H1 (cell line): Measurements from ENCODE around the gene SGMS2. TPM values are rescaled to one million over a fixed set of nuclear protein-coding genes. Genes with fewer than 3 reads are reported as not detected.

Experiments used
- CTCF ChIA-PET: fragments of 300-600 bp; sonication (Branson Sonifier 250); formaldehyde crosslinking; loops from one replicate; lab custom pipeline; 2021; ENCODE audit not compliant: partially characterized antibody; lab: Charles Lee
- POLR2A ChIA-PET: fragments of 300-600 bp; sonication (Branson Sonifier 250); formaldehyde crosslinking; loops from one replicate; lab custom pipeline; 2021; ENCODE audit warnings: inconsistent platforms; ENCODE audit not compliant: partially characterized antibody; lab: Charles Lee
- DNase-seq, 2 experiments: peaks; one replicate each; pipeline versions ENCODE4 v3.0.0 to v3.0.0-alpha.2; 2010 to 2022; ENCODE audit warnings: low spot score in 2 of 2, low read depth in 1 of 2, mixed read lengths in 1 of 2
- FAIRE-seq: peaks from 2 replicates; lab custom pipeline; 2011; peaks lifted over from hg19 to GRCh38; lab: Jason Lieb, UNC
- H2AFZ ChIP-seq: 2 replicates; pipeline ENCODE4 v1.8.1; 2012; ENCODE audit warnings: low read length, inconsistent platforms
- H2AK5ac ChIP-seq: 2 replicates; pipeline ENCODE4 v1.6.1; 2013; ENCODE audit warnings: low read depth, low read length
- H2BK120ac ChIP-seq: replicated peaks from 2 replicates; pipeline ENCODE3; 2013; ENCODE audit warnings: low read depth, low read length, inconsistent platforms
- H2BK12ac ChIP-seq: 2 replicates; pipeline ENCODE4 v1.6.1; 2013; ENCODE audit warnings: low read depth, low read length
- H2BK15ac ChIP-seq: 2 replicates; pipeline ENCODE4 v1.6.1; 2013; ENCODE audit warnings: low read length
- H2BK20ac ChIP-seq: 2 replicates; pipeline ENCODE4 v1.6.1; 2013; ENCODE audit warnings: low read length
- H2BK5ac ChIP-seq: 2 replicates; pipeline ENCODE4 v1.6.1; 2013; ENCODE audit warnings: low read depth, low read length
- H3K14ac ChIP-seq: 2 replicates; pipeline ENCODE4 v1.6.1; 2013; ENCODE audit warnings: inconsistent platforms; ENCODE audit not compliant: insufficient read length
- H3K18ac ChIP-seq: 2 replicates; pipeline ENCODE4 v1.6.1; 2013; ENCODE audit warnings: low read length; ENCODE audit errors: extremely low read depth
- H3K23ac ChIP-seq: 2 replicates; pipeline ENCODE4 v1.6.1; 2013; ENCODE audit warnings: inconsistent platforms; ENCODE audit not compliant: insufficient read length
- H3K23me2 ChIP-seq: 2 replicates; pipeline ENCODE4 v1.6.1; 2013; ENCODE audit warnings: low read depth, low read length
- H3K27ac ChIP-seq: 2 replicates; pipeline ENCODE4 v1.6.1; 2011; ENCODE audit warnings: low read depth, low read length, inconsistent platforms
- H3K27me3 ChIP-seq, 4 experiments: replicated peaks in 1 of 4; 1 replicate in 1 of 4; 2 replicates in 3 of 4; pipeline versions ENCODE4 v1.6.1 to v1.8.1; 2011 to 2013; ENCODE audit warnings: low read length in 3 of 4, mild to moderate bottlenecking in 3 of 4, inconsistent platforms in 2 of 4, mixed read lengths in 2 of 4, moderate library complexity in 1 of 4; ENCODE audit not compliant: control insufficient read depth in 3 of 4, insufficient read depth in 3 of 4; ENCODE audit errors: extremely low read depth in 1 of 4
- H3K36me3 ChIP-seq, 4 experiments: 2 replicates each; pipeline versions ENCODE4 v1.6.1 to v1.8.1; 2011 to 2013; ENCODE audit warnings: mild to moderate bottlenecking in 4 of 4, low read length in 3 of 4, moderate library complexity in 2 of 4, control low read depth in 1 of 4, inconsistent platforms in 1 of 4; ENCODE audit not compliant: insufficient read depth in 4 of 4, control insufficient read depth in 2 of 4
- H3K4ac ChIP-seq: replicated peaks from 2 replicates; pipeline ENCODE3; 2013; ENCODE audit warnings: low read length, low read depth, mixed read lengths, inconsistent platforms; ENCODE audit not compliant: insufficient read length
- H3K4me1 ChIP-seq, 4 experiments: replicated peaks in 1 of 4; 1 replicate in 1 of 4; 2 replicates in 3 of 4; pipeline versions ENCODE4 v1.6.1 to v1.8.1; 2011 to 2013; ENCODE audit warnings: low read length in 3 of 4, inconsistent platforms in 2 of 4, mixed read lengths in 1 of 4; ENCODE audit not compliant: insufficient read depth in 4 of 4, control insufficient read depth in 3 of 4
- H3K4me2 ChIP-seq, 2 experiments: 2 replicates each; pipeline versions ENCODE4 v1.6.1 to v1.8.1; 2011 to 2013; ENCODE audit warnings: low read depth in 2 of 2, low read length in 2 of 2, control low read depth in 1 of 2, inconsistent platforms in 1 of 2, mild to moderate bottlenecking in 1 of 2; ENCODE audit not compliant: insufficient read depth in 1 of 2
- H3K4me3 ChIP-seq, 4 experiments: fragments of 200-600, 300-600 bp in 1 of 4; sonication (generic), shearing (Covaris generic), sonication (Bioruptor Twin) in 1 of 4; 2 replicates each; pipeline versions ENCODE4 v1.5.1 to v1.8.1; 2011 to 2016; ENCODE audit warnings: low read length in 4 of 4, low read depth in 3 of 4, control low read depth in 2 of 4, inconsistent platforms in 2 of 4, mild to moderate bottlenecking in 2 of 4, mixed read lengths in 1 of 4, moderate library complexity in 1 of 4; ENCODE audit not compliant: insufficient read depth in 2 of 4; ENCODE audit errors: extremely low read depth in 1 of 4
- H3K56ac ChIP-seq: replicated peaks from 2 replicates; pipeline ENCODE3; 2013; ENCODE audit warnings: low read depth, mild to moderate bottlenecking, mixed read lengths, low read length, inconsistent platforms; ENCODE audit not compliant: insufficient read length
- H3K79me1 ChIP-seq: 2 replicates; pipeline ENCODE4 v1.6.1; 2013; ENCODE audit warnings: low read depth, low read length, control low read depth
- H3K79me2 ChIP-seq, 2 experiments: 2 replicates each; pipeline versions ENCODE4 v1.6.1 to v1.8.1; 2012 to 2013; ENCODE audit warnings: low read length in 2 of 2, mild to moderate bottlenecking in 2 of 2, inconsistent platforms in 1 of 2; ENCODE audit not compliant: insufficient read depth in 2 of 2, control insufficient read depth in 1 of 2
- H3K9ac ChIP-seq, 4 experiments: replicated peaks in 1 of 4; 1 replicate in 1 of 4; 2 replicates in 3 of 4; pipeline versions ENCODE4 v1.6.1 to v1.8.1; 2011 to 2013; ENCODE audit warnings: low read depth in 3 of 4, low read length in 3 of 4, control low read depth in 2 of 4, mild to moderate bottlenecking in 2 of 4, moderate library complexity in 2 of 4, inconsistent platforms in 1 of 4; ENCODE audit errors: extremely low read depth in 1 of 4
- H3K9me3 ChIP-seq, 2 experiments: 2 replicates each; pipeline versions ENCODE4 v1.6.1 to v1.8.1; 2012 to 2013; ENCODE audit warnings: mild to moderate bottlenecking in 2 of 2, moderate library complexity in 2 of 2, control low read depth in 1 of 2, inconsistent platforms in 1 of 2, low read depth in 1 of 2, low read length in 1 of 2, mixed read lengths in 1 of 2; ENCODE audit not compliant: insufficient read depth in 2 of 2
- H4K20me1 ChIP-seq, 2 experiments: replicated peaks in 1 of 2; 2 replicates each; pipeline versions ENCODE3 to v1.8.1; 2011 to 2013; ENCODE audit warnings: inconsistent platforms in 2 of 2, low read length in 2 of 2, mild to moderate bottlenecking in 1 of 2; ENCODE audit not compliant: insufficient read depth in 2 of 2, control insufficient read depth in 1 of 2
- H4K5ac ChIP-seq: 2 replicates; pipeline ENCODE4 v1.6.1; 2013; ENCODE audit warnings: low read length, low read depth, mixed read lengths, inconsistent platforms; ENCODE audit not compliant: insufficient read length
- H4K8ac ChIP-seq: 2 replicates; pipeline ENCODE4 v1.8.0; 2013; ENCODE audit warnings: mild to moderate bottlenecking, moderate library complexity, low read length, inconsistent platforms; ENCODE audit not compliant: insufficient read depth; ENCODE audit errors: extremely low read depth
- H4K91ac ChIP-seq: replicated peaks from 2 replicates; pipeline ENCODE3; 2013; ENCODE audit warnings: low read length, mixed read lengths, inconsistent platforms; ENCODE audit not compliant: insufficient read length
- ATF3 ChIP-seq: IDR thresholded peaks from 2 replicates; pipeline ENCODE4 v1.6.1; 2011; ENCODE audit warnings: low read depth, mild to moderate bottlenecking, low read length; ENCODE audit not compliant: insufficient read depth
- BCL11A ChIP-seq, 2 experiments: IDR thresholded peaks; one replicate each; pipeline ENCODE4 v1.6.1; 2011; ENCODE audit warnings: low read depth in 2 of 2, low read length in 2 of 2, mild to moderate bottlenecking in 2 of 2
- CBX5 ChIP-seq: fragments of 300-800, 300-1000 bp; sonication (generic); IDR thresholded peaks from 2 replicates; pipeline ENCODE4 v1.7.1; 2016; ENCODE audit warnings: antibody characterized with exemption, low read length, low read depth
- CBX8 ChIP-seq: fragments of 300-800, 300-1000 bp; sonication (generic); IDR thresholded peaks from 2 replicates; pipeline ENCODE4 v1.7.1; 2016; ENCODE audit warnings: low read depth, low read length, borderline replicate concordance
- CHD1 ChIP-seq: IDR thresholded peaks from 2 replicates; pipeline ENCODE4 v1.6.1; 2012; ENCODE audit warnings: low read depth, low read length, improper control_type of control experiment
- NRF1 ChIP-seq: IDR thresholded peaks from 2 replicates; pipeline ENCODE4 v1.6.1; 2011; ENCODE audit warnings: mild to moderate bottlenecking, low read depth, low read length, improper control_type of control experiment
- POU5F1 ChIP-seq: IDR thresholded peaks from 2 replicates; pipeline ENCODE4 v1.6.1; 2011; ENCODE audit warnings: low read depth, mild to moderate bottlenecking, low read length, moderate library complexity
- RBBP5 ChIP-seq: IDR thresholded peaks from 2 replicates; pipeline ENCODE4 v1.7.1; 2012; ENCODE audit warnings: low read depth, mild to moderate bottlenecking, inconsistent platforms, low read length, moderate library complexity, borderline replicate concordance
- RFX5 ChIP-seq: IDR thresholded peaks from 2 replicates; pipeline ENCODE4 v1.6.1; 2011; ENCODE audit warnings: low read depth, low read length, improper control_type of control experiment, borderline replicate concordance
- RXRA ChIP-seq: IDR thresholded peaks from 2 replicates; pipeline ENCODE4 v1.6.1; 2011; ENCODE audit warnings: low read depth, mild to moderate bottlenecking, low read length, moderate library complexity; ENCODE audit not compliant: insufficient read depth
- SP1 ChIP-seq: IDR thresholded peaks from 2 replicates; pipeline ENCODE4 v1.6.1; 2011; ENCODE audit warnings: low read depth, low read length
- TAF7 ChIP-seq: optimal IDR thresholded peaks from 2 replicates; pipeline ENCODE3; 2011; ENCODE audit warnings: low read depth, mild to moderate bottlenecking, inconsistent platforms, low read length, moderate library complexity, borderline replicate concordance
- ZNF274 ChIP-seq: IDR thresholded peaks from 2 replicates; pipeline ENCODE4 v1.7.0; 2012; ENCODE audit warnings: low read length, borderline replicate concordance; ENCODE audit errors: extremely low read depth
- polyA plus RNA-seq, 7 experiments: library from polyadenylated mRNA; depleted of rRNA in 3 of 7; stranded (reverse) in 5 of 7; unstranded in 2 of 7; fragments of >200 nt in 5 of 7; fragments of 200-250 nt in 2 of 7; gene quantifications; 1 replicate in 5 of 7; 2 replicates in 1 of 7; 4 replicates in 1 of 7; pipeline versions ENCODE4 v1.2.1 to v1.2.3, GENCODE V29; 2011 to 2013; ENCODE audit warnings: missing spikeins in 2 of 7, mixed read lengths in 2 of 7
- total RNA-seq: library from RNA; stranded (reverse); fragmentation: NEBNext Ultra II Directional; extraction: Animal tissue kit (Norgen Biotek cat#: 25700); gene quantifications from 2 replicates; pipeline ENCODE4 v1.2.1, GENCODE V29; 2021

Gene SGMS2
- total and polyA plus RNA-seq, 2 of the 8 experiments (the other 6 are each of a cell fraction or from before 2014, with no cell fraction given), result 0.04 to 1.3 TPM

- Histone ChIP-seq H3K23ac (no peak overlapping the region), H3K4me3 (no peak overlapping the region), H2BK15ac (no peak overlapping the region), H3K79me1 (no peaks in the 10 kb centered on the region), H3K27me3 (no peaks in the 10 kb centered on the region), H2BK120ac (no peak overlapping the region), H3K4me2 (no peak overlapping the region), H3K79me2 (no peaks in the 10 kb centered on the region), H3K4ac (no peak overlapping the region), H2BK5ac (no peak overlapping the region), H3K18ac (no peak overlapping the region), H2BK20ac (no peak overlapping the region), H3K27ac (no peak overlapping the region), H3K14ac (no peak overlapping the region), H3K4me1 (no peaks in the 10 kb centered on the region), H2AFZ (no peak overlapping the region), H4K5ac (no peak overlapping the region), H3K9ac (no peak overlapping the region), H2BK12ac (no peak overlapping the region), H4K8ac (no peak overlapping the region), H4K20me1 (no peaks in the 10 kb centered on the region), H4K91ac (no peak overlapping the region), H3K36me3 (no peaks in the 10 kb centered on the region), H3K56ac (no peak overlapping the region), H3K23me2 (no peaks in the 10 kb centered on the region), H3K9me3 (no peaks in the 10 kb centered on the region), H2AK5ac (no peak overlapping the region)
- no peak for FAIRE-seq
- ChIA-PET CTCF (interaction anchor here (1.2 to 1.5 kb wide), 2 partner anchors 12 to 139 kb away, joined by 3 read pairs; no protein-coding TSS in a partner anchor), POLR2A (no interaction called here)
- TF ChIP-seq ATF3 (no peak), RFX5 (no peak), POU5F1 (no peak), RBBP5 (no peak), NRF1 (no peak), CHD1 (no peak), TAF7 (no peak), ZNF274 (no peak), CBX5 (no peak), BCL11A (IDR thresholded peaks at IDR 0.05; ENCODE audit: low read depth in 2 of 2, low read length in 2 of 2) (no peak), SP1 (no peak), CBX8 (no peak), RXRA (no peak)
- no peak for DNase-seq
Observed at GRCh38 chr4:107897823-107898222, 73.1 kb downstream of the SGMS2 start.
